ENCODE measurements around the gene SLC43A3.

SLC43A3 gene

GRCh38 chr11:57426929-57427726, at the start of gene SLC43A3:
SLC43A3 (minus strand) TSS chr11:57427121; CDS start chr11:57426172, 949 bp downstream.
- ChIA-PET CTCF (interaction anchor here (1.0 to 18.0 kb wide), 7 partner anchors 10 to 141 kb away, joined by 3 to 160 read pairs (median 3); partner anchors contain the start of genes RTN4RL2 and UBE2L6), POLR2A (no interaction called here)
- DNase-seq (ENCODE audit: extremely low spot score): peak; percentile 85

GRCh38 chr11:57476047-57476756, 49.3 kb upstream of the SLC43A3 start:
- no peak for TF ChIP-seq CTCF (IDR thresholded peaks at IDR 0.05; ENCODE audit: control extremely low read depth, extremely low read depth, low read depth, missing control alignments)
- POLR2A ChIA-PET: no interaction called here
- CTCF ChIA-PET: interaction anchor here (0.6 to 9.2 kb wide), 12 partner anchors 9 to 169 kb away, joined by 3 to 200 read pairs (median 4); partner anchors contain the start of genes RTN4RL2, SLC43A3 and SSRP1
- DNase-seq (ENCODE audit: extremely low spot score): peak; percentile 55

More at GRCh38 chr11:57426929-57427726, at the start of gene SLC43A3:
- no peak for TF ChIP-seq CTCF (IDR thresholded peaks at IDR 0.05; ENCODE audit: control extremely low read depth, extremely low read depth, low read depth, missing control alignments)

GRCh38 chr11:57475671-57476046, 48.7 kb upstream of the SLC43A3 start:
- POLR2A ChIA-PET: no interaction called here
- CTCF ChIA-PET: interaction anchor here (1.1 to 9.2 kb wide), 8 partner anchors 10 to 169 kb away, joined by 3 to 200 read pairs (median 6); partner anchors contain the start of genes RTN4RL2, SLC43A3 and SSRP1
- DNase-seq (ENCODE audit: extremely low spot score): no peak
- TF ChIP-seq CTCF (IDR thresholded peaks at IDR 0.05; ENCODE audit: control extremely low read depth, extremely low read depth, low read depth, missing control alignments): no peak

- ChIA-PET CTCF (interaction anchor here (0.7 to 4.7 kb wide), 8 partner anchors 7 to 93 kb away, joined by 3 to 89 read pairs (median 6); partner anchors contain the start of gene RTN4RL2), POLR2A (no interaction called here)
- DNase-seq (ENCODE audit: extremely low spot score): no peak
- no peak for TF ChIP-seq CTCF (IDR thresholded peaks at IDR 0.05; ENCODE audit: control extremely low read depth, extremely low read depth, low read depth, missing control alignments)
Measured at GRCh38 chr11:57475191-57475590, 48.3 kb upstream of the SLC43A3 start.

- POLR2A ChIA-PET: no interaction called here
- TF ChIP-seq CTCF (IDR thresholded peaks at IDR 0.05; ENCODE audit: control extremely low read depth, extremely low read depth, low read depth, missing control alignments): no peak
- CTCF ChIA-PET: interaction anchor here (0.7 to 4.7 kb wide), 8 partner anchors 8 to 94 kb away, joined by 3 to 89 read pairs (median 6); partner anchors contain the start of gene RTN4RL2
Measured at GRCh38 chr11:57474803-57475115, 47.8 kb upstream of the SLC43A3 start.

GRCh38 chr11:57474017-57474802, 47.3 kb upstream of the SLC43A3 start:
- no peak for DNase-seq (ENCODE audit: extremely low spot score)
- no peak for TF ChIP-seq CTCF (IDR thresholded peaks at IDR 0.05; ENCODE audit: control extremely low read depth, extremely low read depth, low read depth, missing control alignments)
- ChIA-PET CTCF (interaction anchor here (0.7 to 4.7 kb wide), 10 partner anchors 8 to 94 kb away, joined by 3 to 89 read pairs (median 4); partner anchors contain the start of gene RTN4RL2), POLR2A (no interaction called here)

More at GRCh38 chr11:57474803-57475115, 47.8 kb upstream of the SLC43A3 start:
- no peak for DNase-seq (ENCODE audit: extremely low spot score)

All from GM10248 (cell line).